HEK293 (cell line): ENCODE measurements around the gene HOXA11.
A peak's percentile ranks its signal among the peaks of the same experiment; 100 is the strongest.

Experiments
- CTCF ChIP-seq: fragments of 450-650 bp; formaldehyde crosslinking; IDR thresholded peaks from 2 replicates; pipeline ENCODE4 v1.5.1; 2016; ENCODE audit warnings: missing biosample characterization, missing genetic modification characterization
- TCF7L2 ChIP-seq: IDR thresholded peaks from 2 replicates; pipeline ENCODE4 v1.6.1; 2011; ENCODE audit warnings: low read depth, mild to moderate bottlenecking, inconsistent platforms, low read length, moderate library complexity, borderline replicate concordance
- ZNF184 ChIP-seq: fragments of 450-650 bp; IDR thresholded peaks from 2 replicates; pipeline ENCODE4 v1.5.1; 2018; ENCODE audit warnings: missing biosample characterization, mild to moderate bottlenecking, missing genetic modification characterization
- ZNF211 ChIP-seq: fragments of 450-650 bp; formaldehyde crosslinking; IDR thresholded peaks from 2 replicates; pipeline ENCODE4 v1.5.1; 2016; ENCODE audit warnings: low read depth, missing biosample characterization, missing genetic modification characterization

GRCh38 chr7:27143023-27143949 lies 41.7 kb downstream of the HOXA11 start, which contains the start of gene HOXA5:
- TF ChIP-seq CTCF (tag by site-specific recombination) (peak; percentile 84), TCF7L2 (peak; percentile 55; the same call in 1 of the 2 replicates), ZNF184 (no peak), ZNF211 (tag by site-specific recombination) (no peak)
